Vagina (tissue), 2 donors: ENCODE measurements around the gene NLGN1. TPM values are rescaled to one million over a fixed set of nuclear protein-coding genes. Genes with fewer than 3 reads are reported as not detected.

Experiments used
- DNase-seq, 2 donors: peaks; one replicate each; pipeline ENCODE4 v3.0.0-alpha.2; 2017; ENCODE audit errors: extremely low spot score in 2 of 2
- H3K27ac ChIP-seq: fragments of 200-600 bp; sonication (generic); one replicate; pipeline ENCODE4 v1.5.1; 2019
- H3K27me3 ChIP-seq: fragments of 200-600 bp; sonication (generic); one replicate; pipeline ENCODE4 v1.5.1; 2019
- H3K36me3 ChIP-seq, 2 donors: fragments of 200-600 bp; sonication (generic); one replicate each; pipeline ENCODE4 v1.5.1; 2017 to 2019
- H3K4me1 ChIP-seq: fragments of 200-600 bp; sonication (generic); one replicate; pipeline ENCODE4 v1.5.1; 2019
- H3K4me3 ChIP-seq, 2 donors: fragments of 200-600 bp; sonication (generic); 1 replicate in 1 of 2; 2 replicates in 1 of 2; pipeline ENCODE4 v1.5.1; 2016 to 2019
- H3K9me3 ChIP-seq: fragments of 200-600 bp; sonication (generic); one replicate; pipeline ENCODE4 v1.5.1; 2019
- POLR2A ChIP-seq, 2 donors: fragments of 450-650 bp; IDR thresholded peaks; one replicate each; pipeline ENCODE4 v1.6.1; 2017; ENCODE audit warnings: antibody characterized with exemption in 2 of 2, mild to moderate bottlenecking in 2 of 2, moderate library complexity in 2 of 2
- POLR2AphosphoS5 ChIP-seq, 2 donors: sonication (generic); formaldehyde crosslinking; IDR thresholded peaks; one replicate each; pipeline ENCODE4 v1.9.0; 2017; ENCODE audit warnings: antibody characterized with exemption in 2 of 2, mild to moderate bottlenecking in 2 of 2, low read depth in 1 of 2; ENCODE audit not compliant: insufficient read depth in 1 of 2
- intact Hi-C: fragments of 100-400 bp; cut with DNase I; formaldehyde crosslinking; loops from one replicate; pipeline ENCODE4 v1.15.1; 2023
- total RNA-seq: library from RNA; depleted of rRNA; stranded (reverse); fragments of >200 nt; gene quantifications from one replicate; pipeline ENCODE4 v1.2.3, GENCODE V29; 2016
- TF ChIP-seq, protein P1 (sequence below), 3 experiments: fragments of 450-650 bp in 2 of 3; fragments of 200-600 bp in 1 of 3; sonication (generic) in 1 of 3; IDR thresholded peaks; one replicate each; pipeline ENCODE4 v1.5.1; 2017 to 2019; ENCODE audit warnings: antibody characterized with exemption in 3 of 3, mild to moderate bottlenecking in 2 of 3, moderate library complexity in 2 of 3

NLGN1 gene
- total RNA-seq, 1 donor from 2014 or later: 4.7 TPM

DNA sequence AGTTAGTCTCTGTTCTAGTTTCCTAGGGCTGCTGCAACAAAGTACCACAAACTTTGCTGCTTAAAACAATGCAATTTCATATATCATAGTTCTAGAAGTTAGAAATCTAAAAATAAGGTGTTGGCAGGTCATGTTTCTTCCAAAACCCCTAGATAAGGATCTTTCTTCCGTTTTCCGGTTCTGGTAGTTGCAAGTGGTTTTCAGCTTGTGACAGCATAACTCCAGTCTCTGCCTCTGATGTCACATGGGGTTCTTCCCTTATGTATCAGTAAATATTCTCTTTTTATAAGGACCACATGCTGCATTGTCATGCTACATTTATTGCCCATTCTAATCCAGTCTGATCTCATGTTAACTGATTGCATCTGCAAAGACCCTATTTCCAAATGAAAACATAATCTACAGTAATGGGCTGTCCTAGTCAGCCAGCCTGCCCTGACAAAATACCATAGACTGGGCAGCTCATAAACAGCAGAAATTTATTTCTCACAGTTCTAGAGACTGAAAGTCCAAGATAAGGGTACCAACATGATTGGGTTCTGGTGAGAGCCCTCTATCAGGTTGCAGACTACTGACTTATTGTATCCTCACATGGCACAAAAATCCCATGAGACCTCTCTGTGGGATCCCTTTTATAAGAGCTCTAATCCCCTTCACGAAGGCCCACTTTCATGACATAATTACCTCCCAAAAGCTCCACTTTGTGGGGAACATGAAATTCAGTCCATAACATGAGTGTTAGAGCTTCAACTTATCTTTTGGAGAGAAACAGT lies 819.6 kb downstream of the NLGN1 start:
- intact Hi-C loops: no loop called here
- H3K27ac ChIP-seq: no peak overlapping the region
- H3K4me1 ChIP-seq: no peaks in the 10 kb centered on the region
- no peaks in the 10 kb centered on the region for H3K27me3 ChIP-seq
- DNase-seq: no peak
- H3K36me3 ChIP-seq: no peaks in the 10 kb centered on the region
- no peak overlapping the region for H3K4me3 ChIP-seq
- no peaks in the 10 kb centered on the region for H3K9me3 ChIP-seq
- TF ChIP-seq POLR2A (IDR thresholded peaks at IDR 0.05) (no peak), POLR2AphosphoS5 (IDR thresholded peaks at IDR 0.05; ENCODE audit: insufficient read depth in 1 of 2, low read depth in 1 of 2) (no peak)
- TF ChIP-seq, protein P1, sequence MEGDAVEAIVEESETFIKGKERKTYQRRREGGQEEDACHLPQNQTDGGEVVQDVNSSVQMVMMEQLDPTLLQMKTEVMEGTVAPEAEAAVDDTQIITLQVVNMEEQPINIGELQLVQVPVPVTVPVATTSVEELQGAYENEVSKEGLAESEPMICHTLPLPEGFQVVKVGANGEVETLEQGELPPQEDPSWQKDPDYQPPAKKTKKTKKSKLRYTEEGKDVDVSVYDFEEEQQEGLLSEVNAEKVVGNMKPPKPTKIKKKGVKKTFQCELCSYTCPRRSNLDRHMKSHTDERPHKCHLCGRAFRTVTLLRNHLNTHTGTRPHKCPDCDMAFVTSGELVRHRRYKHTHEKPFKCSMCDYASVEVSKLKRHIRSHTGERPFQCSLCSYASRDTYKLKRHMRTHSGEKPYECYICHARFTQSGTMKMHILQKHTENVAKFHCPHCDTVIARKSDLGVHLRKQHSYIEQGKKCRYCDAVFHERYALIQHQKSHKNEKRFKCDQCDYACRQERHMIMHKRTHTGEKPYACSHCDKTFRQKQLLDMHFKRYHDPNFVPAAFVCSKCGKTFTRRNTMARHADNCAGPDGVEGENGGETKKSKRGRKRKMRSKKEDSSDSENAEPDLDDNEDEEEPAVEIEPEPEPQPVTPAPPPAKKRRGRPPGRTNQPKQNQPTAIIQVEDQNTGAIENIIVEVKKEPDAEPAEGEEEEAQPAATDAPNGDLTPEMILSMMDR (IDR thresholded peaks at IDR 0.05): no peak

DNA sequence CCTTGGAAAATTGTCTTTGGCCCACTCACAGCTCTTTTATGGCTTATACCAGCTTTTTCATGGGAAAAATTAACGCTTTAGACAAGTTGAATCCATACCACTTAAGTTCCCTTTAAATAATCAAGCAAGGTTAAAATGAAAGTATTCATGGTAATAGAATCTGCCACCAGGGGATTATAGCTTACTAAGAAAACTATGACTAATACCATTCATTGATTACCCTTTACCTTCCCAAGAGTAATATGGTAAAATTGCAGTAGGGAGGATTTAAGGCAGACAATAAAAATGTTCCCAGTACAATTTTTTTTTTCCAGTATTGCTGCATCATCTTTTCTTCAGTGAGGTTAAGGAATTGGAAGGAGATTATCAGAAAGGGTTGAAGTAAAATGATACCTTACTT lies 820.5 kb downstream of the NLGN1 start:
- no peaks in the 10 kb centered on the region for H3K36me3 ChIP-seq
- intact Hi-C loops: no loop called here
- H3K4me1 ChIP-seq: no peaks in the 10 kb centered on the region
- no peak for DNase-seq
- no peaks in the 10 kb centered on the region for H3K9me3 ChIP-seq
- TF ChIP-seq POLR2A (IDR thresholded peaks at IDR 0.05): no peak
- TF ChIP-seq POLR2AphosphoS5 (IDR thresholded peaks at IDR 0.05; ENCODE audit: insufficient read depth in 1 of 2, low read depth in 1 of 2): no peak
- TF ChIP-seq, protein P1 (IDR thresholded peaks at IDR 0.05): no peak
- no peaks in the 10 kb centered on the region for H3K27me3 ChIP-seq
- no peak overlapping the region for H3K4me3 ChIP-seq
- H3K27ac ChIP-seq: no peak overlapping the region

DNA sequence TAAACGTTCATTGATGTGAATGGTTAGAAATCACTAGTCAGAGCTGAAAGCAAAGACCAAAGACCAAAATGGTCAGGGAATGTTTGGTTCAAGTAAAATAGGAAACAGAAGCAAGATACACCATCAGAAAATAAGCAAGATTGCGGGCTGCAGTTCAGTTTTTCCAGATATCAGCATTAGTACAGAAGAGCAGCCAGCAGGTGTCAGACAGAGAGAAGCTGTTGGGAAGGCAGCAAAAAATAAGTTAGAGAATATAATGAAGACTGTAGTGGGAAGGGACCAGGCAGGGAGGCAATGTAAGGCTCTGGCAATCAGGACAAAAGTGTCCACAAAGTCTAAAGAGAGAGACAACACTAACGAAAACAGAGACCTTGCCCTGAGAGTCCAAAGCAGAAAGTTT lies 822.2 kb downstream of the NLGN1 start:
- TF ChIP-seq, protein P1 (IDR thresholded peaks at IDR 0.05): no peak
- TF ChIP-seq POLR2A (IDR thresholded peaks at IDR 0.05) (no peak), POLR2AphosphoS5 (IDR thresholded peaks at IDR 0.05; ENCODE audit: insufficient read depth in 1 of 2, low read depth in 1 of 2) (no peak)
- H3K36me3 ChIP-seq: no peaks in the 10 kb centered on the region
- H3K9me3 ChIP-seq: no peaks in the 10 kb centered on the region
- no peaks in the 10 kb centered on the region for H3K27me3 ChIP-seq
- H3K4me3 ChIP-seq: no peak overlapping the region
- H3K27ac ChIP-seq: no peak overlapping the region
- intact Hi-C loops: no loop called here
- no peak for DNase-seq
- H3K4me1 ChIP-seq: no peaks in the 10 kb centered on the region

DNA sequence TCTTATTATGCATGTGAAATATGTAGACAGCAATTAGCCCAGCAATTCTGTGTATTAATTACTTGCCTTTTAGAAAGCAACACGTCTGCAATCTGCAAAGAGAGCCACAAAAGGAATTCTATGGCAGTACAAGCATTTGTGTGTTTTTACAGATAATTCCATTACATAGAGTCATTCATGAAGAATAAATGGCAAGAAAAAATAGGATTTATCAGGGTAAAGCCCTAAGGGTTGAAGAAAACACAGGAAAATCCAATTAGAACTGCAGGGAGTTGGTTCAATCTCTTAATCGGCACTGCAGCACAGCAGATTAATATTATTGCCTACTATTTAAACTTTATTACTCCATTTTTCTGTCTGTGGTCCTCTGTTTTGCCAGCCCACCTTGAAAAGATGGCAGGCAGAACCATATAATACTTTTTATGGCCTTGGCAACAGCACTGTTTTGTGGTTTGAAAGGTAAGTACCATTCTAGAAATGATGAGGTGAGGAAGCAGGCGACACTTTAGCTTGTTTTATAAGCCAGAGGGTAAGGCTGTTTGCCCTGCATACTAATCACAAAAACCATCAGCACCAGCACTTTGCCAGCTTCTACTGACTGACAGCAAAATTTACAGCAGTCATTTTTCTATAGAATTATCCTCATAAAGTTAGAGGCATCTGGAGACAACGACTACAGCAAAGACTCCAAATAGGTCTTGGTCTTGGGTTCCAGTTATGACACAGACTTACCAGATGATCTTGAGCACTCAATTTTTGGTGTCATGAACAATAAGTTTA lies 823.4 kb downstream of the NLGN1 start:
- Histone ChIP-seq H3K4me3 (no peak overlapping the region), H3K36me3 (no peaks in the 10 kb centered on the region), H3K4me1 (no peaks in the 10 kb centered on the region), H3K27ac (no peak overlapping the region), H3K27me3 (no peaks in the 10 kb centered on the region), H3K9me3 (no peaks in the 10 kb centered on the region)
- no peak for DNase-seq
- TF ChIP-seq, protein P1 (IDR thresholded peaks at IDR 0.05): no peak
- TF ChIP-seq POLR2A (IDR thresholded peaks at IDR 0.05): no peak
- TF ChIP-seq POLR2AphosphoS5 (IDR thresholded peaks at IDR 0.05; ENCODE audit: insufficient read depth in 1 of 2, low read depth in 1 of 2): no peak
- intact Hi-C loops: no loop called here

DNA sequence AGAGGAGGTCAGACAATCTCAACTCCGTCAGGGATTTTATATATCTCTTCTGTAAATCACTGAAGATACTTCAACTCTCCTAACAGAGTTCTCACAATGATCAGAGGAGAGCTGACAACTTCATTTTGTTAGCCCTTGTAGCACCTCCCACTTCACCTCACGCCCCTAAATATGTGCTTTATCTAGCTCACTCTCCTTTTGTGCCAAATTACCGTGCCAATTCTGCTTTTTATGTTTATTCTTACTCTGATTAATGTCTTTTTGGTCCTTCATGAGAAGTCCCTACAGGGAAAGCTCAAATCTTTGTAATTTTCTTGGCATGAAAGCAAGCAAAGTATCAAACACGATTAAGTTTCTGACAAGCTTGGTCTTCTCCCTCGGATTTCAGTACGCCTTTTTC lies 825.5 kb downstream of the NLGN1 start:
- Histone ChIP-seq H3K27ac (no peak overlapping the region), H3K4me1 (no peaks in the 10 kb centered on the region), H3K27me3 (no peaks in the 10 kb centered on the region), H3K9me3 (no peaks in the 10 kb centered on the region), H3K4me3 (no peak overlapping the region), H3K36me3 (no peaks in the 10 kb centered on the region)
- intact Hi-C loops: no loop called here
- TF ChIP-seq POLR2AphosphoS5 (IDR thresholded peaks at IDR 0.05; ENCODE audit: insufficient read depth in 1 of 2, low read depth in 1 of 2) (no peak), POLR2A (IDR thresholded peaks at IDR 0.05) (no peak)
- TF ChIP-seq, protein P1 (IDR thresholded peaks at IDR 0.05): no peak
- DNase-seq: no peak
